Measurements from ENCODE around the gene KLF6.

GRCh38 chr10:3790858-3791257 lies 5.8 kb upstream of the KLF6 start:
- no peak for TF ChIP-seq CTCF (IDR thresholded peaks at IDR 0.05)
- no peak for TF ChIP-seq POLR2AphosphoS5 (IDR thresholded peaks at IDR 0.05)
- TF ChIP-seq EP300 (IDR thresholded peaks at IDR 0.05; ENCODE audit: low read depth), result no peak

Data from transverse colon (tissue), 4 donors.